Osteocyte (in vitro differentiated cells): ENCODE data around the gene SFSWAP. TPM values are rescaled to one million over a fixed set of nuclear protein-coding genes. Genes with fewer than 3 reads are reported as not detected.

Experiments used
- DNase-seq: peaks from one replicate; pipeline ENCODE4 v3.0.0; 2021; ENCODE audit warnings: mixed read lengths; ENCODE audit not compliant: unreplicated experiment; ENCODE audit errors: extremely low spot score
- H3K27ac Mint-ChIP-seq: one replicate; pipeline ENCODE4 v1.8.0; 2021; ENCODE audit warnings: mild to moderate bottlenecking, mixed read lengths; ENCODE audit not compliant: unreplicated experiment
- H3K27me3 Mint-ChIP-seq: one replicate; pipeline ENCODE4 v1.8.0; 2021; ENCODE audit warnings: mixed read lengths; ENCODE audit not compliant: unreplicated experiment
- H3K36me3 Mint-ChIP-seq: one replicate; pipeline ENCODE4 v1.8.0; 2021; ENCODE audit warnings: mixed read lengths; ENCODE audit not compliant: unreplicated experiment
- H3K4me1 Mint-ChIP-seq: one replicate; pipeline ENCODE4 v1.8.0; 2021; ENCODE audit warnings: mixed read lengths; ENCODE audit not compliant: unreplicated experiment
- H3K4me3 Mint-ChIP-seq: one replicate; pipeline ENCODE4 v1.8.0; 2021; ENCODE audit warnings: mild to moderate bottlenecking, moderate library complexity, mixed read lengths; ENCODE audit not compliant: unreplicated experiment
- H3K9me3 Mint-ChIP-seq: one replicate; pipeline ENCODE4 v1.8.0; 2021; ENCODE audit warnings: mixed read lengths; ENCODE audit not compliant: unreplicated experiment
- total RNA-seq: library from RNA; stranded (reverse); gene quantifications from 2 replicates; pipeline ENCODE4 v1.2.1, GENCODE V29; 2021
- TF ChIP-seq, protein P1 (sequence below): fragments of 200-600 bp; sonication (generic); IDR thresholded peaks from 2 replicates; pipeline ENCODE4 v1.5.0; 2021; ENCODE audit warnings: antibody characterized with exemption, mild to moderate bottlenecking, moderate library complexity

Gene SFSWAP
- total RNA-seq, 1 donor from 2014 or later, result 48.0 TPM

DNA sequence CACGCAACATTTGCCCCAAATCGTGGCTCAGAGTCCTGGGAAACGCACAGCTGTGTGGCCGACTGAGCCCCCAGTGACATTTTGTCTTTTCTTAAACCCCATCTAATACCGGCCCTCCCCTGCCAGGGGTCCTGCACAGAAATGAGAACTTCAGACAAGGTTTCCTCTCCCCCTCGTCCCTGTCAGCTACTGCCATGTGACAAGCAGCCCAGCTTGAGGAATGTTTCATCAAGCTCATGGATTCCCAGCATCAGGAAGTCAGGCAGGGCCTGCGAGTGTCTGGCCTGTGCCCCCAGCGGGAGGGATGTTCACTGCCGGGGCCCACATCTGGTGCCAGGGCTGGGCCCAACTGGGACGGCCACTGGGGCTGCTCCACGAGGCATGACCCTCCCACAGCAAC lies 133.2 kb downstream of the SFSWAP start:
- no peak for DNase-seq
- Mint-ChIP-seq H3K4me3 (no peak overlapping the region), H3K36me3 (no peaks in the 10 kb centered on the region), H3K27ac (no peak overlapping the region), H3K4me1 (no peaks in the 10 kb centered on the region), H3K9me3 (no peaks in the 10 kb centered on the region), H3K27me3 (no peaks in the 10 kb centered on the region)
- TF ChIP-seq, protein P1, sequence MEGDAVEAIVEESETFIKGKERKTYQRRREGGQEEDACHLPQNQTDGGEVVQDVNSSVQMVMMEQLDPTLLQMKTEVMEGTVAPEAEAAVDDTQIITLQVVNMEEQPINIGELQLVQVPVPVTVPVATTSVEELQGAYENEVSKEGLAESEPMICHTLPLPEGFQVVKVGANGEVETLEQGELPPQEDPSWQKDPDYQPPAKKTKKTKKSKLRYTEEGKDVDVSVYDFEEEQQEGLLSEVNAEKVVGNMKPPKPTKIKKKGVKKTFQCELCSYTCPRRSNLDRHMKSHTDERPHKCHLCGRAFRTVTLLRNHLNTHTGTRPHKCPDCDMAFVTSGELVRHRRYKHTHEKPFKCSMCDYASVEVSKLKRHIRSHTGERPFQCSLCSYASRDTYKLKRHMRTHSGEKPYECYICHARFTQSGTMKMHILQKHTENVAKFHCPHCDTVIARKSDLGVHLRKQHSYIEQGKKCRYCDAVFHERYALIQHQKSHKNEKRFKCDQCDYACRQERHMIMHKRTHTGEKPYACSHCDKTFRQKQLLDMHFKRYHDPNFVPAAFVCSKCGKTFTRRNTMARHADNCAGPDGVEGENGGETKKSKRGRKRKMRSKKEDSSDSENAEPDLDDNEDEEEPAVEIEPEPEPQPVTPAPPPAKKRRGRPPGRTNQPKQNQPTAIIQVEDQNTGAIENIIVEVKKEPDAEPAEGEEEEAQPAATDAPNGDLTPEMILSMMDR, result no peak

DNA sequence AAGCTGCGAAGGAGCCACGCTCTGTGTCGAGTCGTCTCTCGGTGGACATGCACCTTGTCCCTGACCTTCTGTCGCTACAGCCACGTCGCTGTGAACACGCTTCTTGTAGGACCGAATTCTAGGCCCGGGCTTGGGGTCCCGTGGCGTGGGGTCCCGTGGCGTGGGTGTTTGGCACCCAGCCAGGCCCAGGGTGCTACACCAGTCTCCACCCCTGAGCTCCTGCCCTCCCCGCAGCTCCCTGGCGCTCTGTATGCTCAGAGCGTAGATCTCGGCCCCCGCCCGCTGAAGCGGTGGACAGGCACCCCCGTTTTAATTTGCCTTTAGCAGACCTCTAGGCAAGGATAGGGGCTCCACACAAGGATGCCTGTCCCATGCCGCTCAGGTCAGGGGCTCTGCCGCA lies 133.8 kb downstream of the SFSWAP start:
- no peaks in the 10 kb centered on the region for H3K27me3 Mint-ChIP-seq
- no peaks in the 10 kb centered on the region for H3K4me1 Mint-ChIP-seq
- no peak overlapping the region for H3K27ac Mint-ChIP-seq
- TF ChIP-seq, protein P1, result no peak
- H3K36me3 Mint-ChIP-seq, result no peaks in the 10 kb centered on the region
- no peak overlapping the region for H3K4me3 Mint-ChIP-seq
- H3K9me3 Mint-ChIP-seq, result no peaks in the 10 kb centered on the region
- DNase-seq, result no peak

DNA sequence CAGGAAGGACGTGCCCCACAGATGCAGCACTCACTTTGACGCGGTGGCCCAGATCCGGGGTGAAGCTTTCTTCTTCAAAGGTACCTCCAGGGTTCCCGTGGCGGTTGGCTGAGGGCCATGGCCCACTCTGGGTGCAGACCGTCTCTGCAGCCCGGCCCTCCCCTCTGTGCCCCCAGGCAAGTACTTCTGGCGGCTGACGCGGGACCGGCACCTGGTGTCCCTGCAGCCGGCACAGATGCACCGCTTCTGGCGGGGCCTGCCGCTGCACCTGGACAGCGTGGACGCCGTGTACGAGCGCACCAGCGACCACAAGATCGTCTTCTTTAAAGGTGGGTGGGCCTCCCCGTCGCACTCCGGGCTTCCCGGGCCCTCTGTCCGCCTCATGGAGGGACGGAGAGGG lies 134.2 kb downstream of the SFSWAP start:
- no peak for DNase-seq
- Mint-ChIP-seq H3K4me1 (no peaks in the 10 kb centered on the region), H3K9me3 (no peaks in the 10 kb centered on the region), H3K36me3 (no peaks in the 10 kb centered on the region), H3K27me3 (no peaks in the 10 kb centered on the region), H3K27ac (no peak overlapping the region), H3K4me3 (no peak overlapping the region)
- TF ChIP-seq, protein P1, result no peak

DNA sequence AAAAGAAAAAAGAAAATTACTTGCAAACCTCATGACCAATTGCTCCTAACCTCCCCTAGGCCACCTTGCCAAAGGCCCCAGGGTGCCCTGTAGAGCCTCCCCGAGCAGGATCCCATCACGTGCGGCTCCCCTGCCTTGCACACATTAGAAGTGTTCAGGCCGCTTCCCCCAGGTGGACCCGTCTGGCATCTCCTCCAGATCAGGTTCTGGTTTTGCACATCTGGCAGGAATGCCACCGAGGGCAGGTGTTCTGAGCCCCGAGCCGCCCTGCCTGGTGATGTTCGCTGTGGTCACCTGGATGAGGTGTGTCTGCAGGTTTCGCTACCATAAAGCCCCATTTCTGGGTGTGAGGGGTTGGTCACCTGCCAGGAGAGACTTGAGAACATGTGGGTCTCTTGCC lies 136.6 kb downstream of the SFSWAP start:
- no peak for DNase-seq

DNA sequence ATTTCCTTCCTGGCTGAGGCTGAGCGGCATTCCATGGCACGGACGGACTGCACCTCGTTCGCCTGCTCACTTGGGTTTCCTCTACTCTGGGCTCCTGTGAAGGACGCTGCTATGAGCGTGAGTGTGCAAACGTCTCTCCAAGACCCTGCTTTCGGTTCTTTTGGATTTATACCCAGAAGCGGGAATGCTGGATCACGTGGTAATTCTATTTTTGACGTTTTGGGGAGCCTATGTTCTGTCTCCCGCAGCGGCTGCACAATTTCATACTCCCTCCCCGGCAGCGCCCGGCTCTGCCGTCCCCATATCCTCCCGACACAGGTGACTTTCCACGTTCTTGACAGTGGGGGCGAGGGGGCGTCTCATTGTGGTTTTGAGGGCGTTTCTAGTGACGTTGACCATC lies 137.9 kb downstream of the SFSWAP start:
- DNase-seq, result no peak
- H3K9me3 Mint-ChIP-seq, result no peaks in the 10 kb centered on the region
- H3K4me1 Mint-ChIP-seq, result no peaks in the 10 kb centered on the region
- no peak overlapping the region for H3K27ac Mint-ChIP-seq
- no peaks in the 10 kb centered on the region for H3K36me3 Mint-ChIP-seq
- TF ChIP-seq, protein P1, result no peak
- no peaks in the 10 kb centered on the region for H3K27me3 Mint-ChIP-seq
- H3K4me3 Mint-ChIP-seq, result no peak overlapping the region

More for the DNA sequence above, 136.6 kb downstream of the SFSWAP start:
- no peaks in the 10 kb centered on the region for H3K27me3 Mint-ChIP-seq
- no peak overlapping the region for H3K27ac Mint-ChIP-seq
- H3K4me3 Mint-ChIP-seq, result no peak overlapping the region
- H3K4me1 Mint-ChIP-seq, result no peaks in the 10 kb centered on the region
- H3K36me3 Mint-ChIP-seq, result no peaks in the 10 kb centered on the region
- no peaks in the 10 kb centered on the region for H3K9me3 Mint-ChIP-seq
- TF ChIP-seq, protein P1, result no peak

Other genes starting within 250 kb of the SFSWAP start
- 1.7 and 2.9 TPM in 2 replicates for gene MMP17, start 117.3 kb downstream of the SFSWAP start, total RNA-seq
- 69.6 and 74.7 TPM in 2 replicates for gene ULK1, start 183.5 kb downstream of the SFSWAP start, total RNA-seq
- 18.8 and 19.5 TPM in 2 replicates for gene PUS1, start 218.2 kb downstream of the SFSWAP start, total RNA-seq
- gene EP400, start 238.9 kb downstream of the SFSWAP start, total RNA-seq, result 51.3 and 51.8 TPM in 2 replicates